Activated CD4-positive, alpha-beta memory T cell treated with anti-CD3 and anti-CD28 coated beads for 36 hours (primary cell): ENCODE measurements around the gene CD244. TPM values are rescaled to one million over a fixed set of nuclear protein-coding genes. Genes with fewer than 3 reads are reported as not detected.
"Not testable (repeated sequence)": the region's sequence is repeated elsewhere in the genome, so short reads cannot be mapped to it uniquely, and the experiment has no call there.

Experiments used
- CTCF ChIA-PET: fragments of 350-600 bp; sonication (Branson Sonifier 250); formaldehyde crosslinking; loops from one replicate; lab custom pipeline; 2021; ENCODE audit warnings: antibody characterized with exemption, inconsistent platforms; lab: Charles Lee
- POLR2A ChIA-PET: fragments of 350-600 bp; sonication (Branson Sonifier 250); formaldehyde crosslinking; loops from one replicate; lab custom pipeline; 2021; ENCODE audit warnings: antibody characterized with exemption; lab: Charles Lee
- DNase-seq: peaks from one replicate; pipeline ENCODE4 v3.0.0-alpha.2; 2020
- H3K27ac Mint-ChIP-seq: one replicate; pipeline ENCODE4 v1.8.0; 2021; ENCODE audit warnings: mixed read lengths
- H3K27me3 Mint-ChIP-seq: one replicate; pipeline ENCODE4 v1.8.0; 2021; ENCODE audit warnings: mixed read lengths
- H3K36me3 Mint-ChIP-seq: one replicate; pipeline ENCODE4 v1.8.0; 2021; ENCODE audit warnings: mixed read lengths
- H3K4me1 Mint-ChIP-seq: one replicate; pipeline ENCODE4 v1.8.0; 2021; ENCODE audit warnings: low read depth, mixed read lengths
- H3K4me3 Mint-ChIP-seq: one replicate; pipeline ENCODE4 v1.8.0; 2021; ENCODE audit warnings: mild to moderate bottlenecking, mixed read lengths
- H3K9me3 Mint-ChIP-seq: one replicate; pipeline ENCODE4 v1.8.0; 2021; ENCODE audit warnings: mixed read lengths
- intact Hi-C: fragments of 100-400 bp; cut with micrococcal nuclease; formaldehyde crosslinking; loops from one replicate; pipeline ENCODE4 v1.15.1; 2023
- total RNA-seq, 2 experiments: library from RNA; stranded (reverse); gene quantifications; one replicate each; pipeline ENCODE4 v1.2.3, GENCODE V29; 2021

Gene CD244
- total RNA-seq, 2 experiments from 2014 or later, result 0.14 TPM; not detected in 1

- Mint-ChIP-seq H3K9me3 (no peaks in the 10 kb centered on the region), H3K27ac (peak overlapping the region; percentile 88), H3K4me1 (peaks cover 74% of the 10 kb centered on the region), H3K4me3 (peak overlapping the region; percentile 77), H3K27me3 (no peaks in the 10 kb centered on the region), H3K36me3 (peaks cover 7% of the 10 kb centered on the region)
- intact Hi-C loops, result loop anchor here (2.0 to 10.0 kb wide), 6 partner anchors 29 to 363 kb away; partner anchors contain the start of gene KLHDC9
- ChIA-PET POLR2A (interaction anchor here (0.5 to 4.0 kb wide), 5 partner anchors 16 to 89 kb away, joined by 3 to 23 read pairs (median 3); partner anchors contain the start of gene CD48), CTCF (interaction anchor here (0.9 to 8.6 kb wide), 14 partner anchors 9 to 156 kb away, joined by 3 to 77 read pairs (median 6); partner anchors contain the start of gene SLAMF7)
- peak; percentile 87 for DNase-seq
Measured at GRCh38 chr1:160797861-160798273, 64.8 kb downstream of the CD244 start.

GRCh38 chr1:160797271-160797709 lies 65.4 kb downstream of the CD244 start:
- peaks cover 4% of the 10 kb centered on the region for H3K36me3 Mint-ChIP-seq
- CTCF ChIA-PET, result interaction anchor here (0.9 to 8.6 kb wide), 12 partner anchors 10 to 123 kb away, joined by 3 to 77 read pairs (median 5); no protein-coding TSS in a partner anchor
- H3K4me3 Mint-ChIP-seq, result peak overlapping the region; percentile 77
- peaks cover 69% of the 10 kb centered on the region for H3K4me1 Mint-ChIP-seq
- H3K27me3 Mint-ChIP-seq, result no peaks in the 10 kb centered on the region
- POLR2A ChIA-PET, result interaction anchor here (1.5 to 4.0 kb wide), 3 partner anchors 16 to 89 kb away, joined by 8 to 23 read pairs (median 11); no protein-coding TSS in a partner anchor
- peak overlapping the region; percentile 88 for H3K27ac Mint-ChIP-seq
- intact Hi-C loops, result loop anchor here (2.0 to 10.0 kb wide), 6 partner anchors 28 to 362 kb away; partner anchors contain the start of gene KLHDC9
- no peak for DNase-seq
- H3K9me3 Mint-ChIP-seq, result no peaks in the 10 kb centered on the region

- Mint-ChIP-seq H3K4me1 (peaks cover 61% of the 10 kb centered on the region), H3K9me3 (no peaks in the 10 kb centered on the region)
- intact Hi-C loops, result loop anchor here (1.0 to 10.0 kb wide), 7 partner anchors 10 to 361 kb away; partner anchors contain the start of gene KLHDC9
Measured at GRCh38 chr1:160795951-160796383, 66.7 kb downstream of the CD244 start, which contains the start of gene LY9. TSS of gene LY9 (plus strand) at chr1:160796174. CDS start at chr1:160796188, 14 bp downstream.

GRCh38 chr1:160794376-160794775 lies 68.3 kb downstream of the CD244 start:
- POLR2A ChIA-PET, result interaction anchor here (1.2 kb wide), 1 partner anchor 43 kb away, joined by 3 read pairs; no protein-coding TSS in a partner anchor
- Mint-ChIP-seq H3K27ac (no peak overlapping the region), H3K9me3 (no peaks in the 10 kb centered on the region), H3K4me1 (peaks cover 54% of the 10 kb centered on the region), H3K4me3 (no peak overlapping the region), H3K27me3 (no peaks in the 10 kb centered on the region), H3K36me3 (no peaks in the 10 kb centered on the region)
- DNase-seq, result no peak
- CTCF ChIA-PET, result interaction anchor here (0.8 to 8.6 kb wide), 11 partner anchors 8 to 202 kb away, joined by 3 to 77 read pairs (median 9); no protein-coding TSS in a partner anchor
- intact Hi-C loops, result loop anchor here (10.0 kb wide), 2 partner anchors 300 to 360 kb away; partner anchors contain the start of gene KLHDC9

More at GRCh38 chr1:160795951-160796383, 66.7 kb downstream of the CD244 start, which contains the start of gene LY9:
- H3K36me3 Mint-ChIP-seq, result no peaks in the 10 kb centered on the region
- peak within 1 kb of the TSS; percentile 88 for H3K27ac Mint-ChIP-seq
- peak; percentile 90 for DNase-seq
- ChIA-PET CTCF (interaction anchor here (0.7 to 8.6 kb wide), 16 partner anchors 11 to 189 kb away, joined by 3 to 77 read pairs (median 5); no protein-coding TSS in a partner anchor), POLR2A (interaction anchor here (0.7 to 4.0 kb wide), 9 partner anchors 14 to 273 kb away, joined by 3 to 23 read pairs (median 5); no protein-coding TSS in a partner anchor)
- H3K4me3 Mint-ChIP-seq, result peak within 1 kb of the TSS; percentile 77
- no peaks in the 10 kb centered on the region for H3K27me3 Mint-ChIP-seq

- Mint-ChIP-seq H3K27ac (no peak overlapping the region), H3K4me3 (no peak overlapping the region), H3K4me1 (peaks cover 12% of the 10 kb centered on the region), H3K9me3 (no peaks in the 10 kb centered on the region), H3K27me3 (no peaks in the 10 kb centered on the region), H3K36me3 (no peaks in the 10 kb centered on the region)
- CTCF ChIA-PET, result interaction anchor here (1.3 kb wide), 1 partner anchor 21 kb away, joined by 3 read pairs; no protein-coding TSS in a partner anchor
- POLR2A ChIA-PET, result no interaction called here
- intact Hi-C loops, result loop anchor here (10.0 kb wide), 2 partner anchors 305 to 355 kb away; partner anchors contain the start of gene KLHDC9
- no peak for DNase-seq
Measured at GRCh38 chr1:160789702-160790611, 72.7 kb downstream of the CD244 start.

- no peaks in the 10 kb centered on the region for H3K36me3 Mint-ChIP-seq
- no peak overlapping the region for H3K27ac Mint-ChIP-seq
- ChIA-PET CTCF (interaction anchor here (1.0 kb wide), 1 partner anchor 10 kb away, joined by 3 read pairs; no protein-coding TSS in a partner anchor), POLR2A (no interaction called here)
- no peaks in the 10 kb centered on the region for H3K9me3 Mint-ChIP-seq
- H3K27me3 Mint-ChIP-seq, result no peaks in the 10 kb centered on the region
- H3K4me1 Mint-ChIP-seq, result peaks cover 7% of the 10 kb centered on the region
- no peak overlapping the region for H3K4me3 Mint-ChIP-seq
- intact Hi-C loops, result no loop called here
- no peak for DNase-seq
Measured at GRCh38 chr1:160789051-160789701, 73.5 kb downstream of the CD244 start.

GRCh38 chr1:160782988-160783765 lies 79.5 kb downstream of the CD244 start:
- intact Hi-C loops, H3K4me3 Mint-ChIP-seq, H3K9me3 Mint-ChIP-seq, DNase-seq, H3K36me3 Mint-ChIP-seq, H3K27ac Mint-ChIP-seq, H3K27me3 Mint-ChIP-seq: not testable (repeated sequence)
- peaks cover 18% of the 10 kb centered on the region for H3K4me1 Mint-ChIP-seq
- CTCF ChIA-PET, result interaction anchor here (0.8 to 4.4 kb wide), 2 partner anchors 14 to 60 kb away, joined by 3 to 77 read pairs; partner anchors contain the start of gene LY9
- POLR2A ChIA-PET, result interaction anchor here (3.4 kb wide), 1 partner anchor 14 kb away, joined by 23 read pairs; the partner anchor contains the start of gene LY9

- peak overlapping the region; percentile 36 for H3K27ac Mint-ChIP-seq
- H3K4me3 Mint-ChIP-seq, result no peak overlapping the region
- H3K9me3 Mint-ChIP-seq, result no peaks in the 10 kb centered on the region
- POLR2A ChIA-PET, result interaction anchor here (0.9 to 3.4 kb wide), 3 partner anchors 15 to 74 kb away, joined by 3 to 23 read pairs (median 4); partner anchors contain the start of gene LY9
- peaks cover 24% of the 10 kb centered on the region for H3K4me1 Mint-ChIP-seq
- DNase-seq, result peak; percentile 62
- H3K27me3 Mint-ChIP-seq, result no peaks in the 10 kb centered on the region
- CTCF ChIA-PET, result interaction anchor here (0.8 to 10.4 kb wide), 17 partner anchors 9 to 208 kb away, joined by 3 to 154 read pairs (median 12); partner anchors contain the start of genes ITLN2 and LY9
- intact Hi-C loops, result loop anchor here (2.0 kb wide), 1 partner anchor 169 kb away; no protein-coding TSS in a partner anchor
- no peaks in the 10 kb centered on the region for H3K36me3 Mint-ChIP-seq
Measured at GRCh38 chr1:160781914-160782689, 80.6 kb downstream of the CD244 start.

- POLR2A ChIA-PET, result interaction anchor here (0.9 to 3.4 kb wide), 3 partner anchors 16 to 74 kb away, joined by 3 to 23 read pairs (median 4); partner anchors contain the start of gene LY9
- Mint-ChIP-seq H3K36me3 (no peaks in the 10 kb centered on the region), H3K27me3 (no peaks in the 10 kb centered on the region), H3K4me1 (peaks cover 24% of the 10 kb centered on the region), H3K4me3 (no peak overlapping the region), H3K9me3 (no peaks in the 10 kb centered on the region), H3K27ac (no peak overlapping the region)
- CTCF ChIA-PET, result interaction anchor here (1.1 to 10.4 kb wide), 20 partner anchors 8 to 209 kb away, joined by 3 to 154 read pairs (median 10); partner anchors contain the start of genes ITLN2 and LY9
- no peak for DNase-seq
- intact Hi-C loops, result loop anchor here (2.0 kb wide), 1 partner anchor 170 kb away; no protein-coding TSS in a partner anchor
Measured at GRCh38 chr1:160781186-160781766, 81.4 kb downstream of the CD244 start.
